ENCODE results near the gene NDUFAF8. TPM values are rescaled to one million over a fixed set of nuclear protein-coding genes. Genes with fewer than 3 reads are reported as not detected.

NDUFAF8 gene
- total RNA-seq, 1 donor from 2014 or later: 73.6 TPM

GRCh38 chr17:81234940-81235821, 3.9 kb upstream of the NDUFAF8 start:
- H3K36me3 Mint-ChIP-seq (ENCODE audit: low read depth): peaks cover 16% of the 10 kb centered on the region
- H3K27me3 Mint-ChIP-seq: no peaks in the 10 kb centered on the region
- intact Hi-C loops (cut with micrococcal nuclease): no loop called here
- H3K4me1 Mint-ChIP-seq: peaks cover 14% of the 10 kb centered on the region
- no peak for DNase-seq
- H3K9me3 Mint-ChIP-seq: no peaks in the 10 kb centered on the region
- H3K27ac Mint-ChIP-seq: no peak overlapping the region
- H3K4me3 Mint-ChIP-seq: no peak overlapping the region

GRCh38 chr17:81235822-81236740, 3.0 kb upstream of the NDUFAF8 start:
- no peak overlapping the region for H3K4me3 Mint-ChIP-seq

GRCh38 chr17:81236784-81237183, 2.3 kb upstream of the NDUFAF8 start:
- Mint-ChIP-seq H3K27me3 (no peaks in the 10 kb centered on the region), H3K4me1 (peaks cover 20% of the 10 kb centered on the region), H3K36me3 (ENCODE audit: low read depth) (peaks cover 23% of the 10 kb centered on the region), H3K9me3 (no peaks in the 10 kb centered on the region), H3K27ac (no peak overlapping the region), H3K4me3 (no peak overlapping the region)
- DNase-seq: no peak
- intact Hi-C loops (cut with micrococcal nuclease): no loop called here

More at GRCh38 chr17:81235822-81236740, 3.0 kb upstream of the NDUFAF8 start:
- intact Hi-C loops (cut with micrococcal nuclease): no loop called here
- Mint-ChIP-seq H3K4me1 (peaks cover 20% of the 10 kb centered on the region), H3K36me3 (ENCODE audit: low read depth) (peaks cover 18% of the 10 kb centered on the region), H3K27ac (no peak overlapping the region), H3K27me3 (no peaks in the 10 kb centered on the region), H3K9me3 (no peaks in the 10 kb centered on the region)
- DNase-seq: no peak

- Mint-ChIP-seq H3K27ac (peak overlapping the region; percentile 41), H3K36me3 (ENCODE audit: low read depth) (peaks cover 28% of the 10 kb centered on the region), H3K4me3 (peak overlapping the region; percentile 95), H3K9me3 (no peaks in the 10 kb centered on the region), H3K27me3 (no peaks in the 10 kb centered on the region), H3K4me1 (peaks cover 23% of the 10 kb centered on the region)
- intact Hi-C loops (cut with micrococcal nuclease): no loop called here
- DNase-seq: no peak
Observed at GRCh38 chr17:81237591-81238489, 1.3 kb upstream of the NDUFAF8 start.

- Mint-ChIP-seq H3K36me3 (ENCODE audit: low read depth) (peaks cover 28% of the 10 kb centered on the region), H3K4me1 (peaks cover 23% of the 10 kb centered on the region), H3K27me3 (no peaks in the 10 kb centered on the region), H3K4me3 (peak overlapping the region; percentile 95), H3K27ac (no peak overlapping the region), H3K9me3 (no peaks in the 10 kb centered on the region)
- intact Hi-C loops (cut with micrococcal nuclease): no loop called here
- DNase-seq: no peak
Observed at GRCh38 chr17:81238490-81238814, 666 bp upstream of the NDUFAF8 start.

GRCh38 chr17:81239714-81240555, 817 bp downstream of the NDUFAF8 start:
- Mint-ChIP-seq H3K4me1 (peaks cover 22% of the 10 kb centered on the region), H3K27ac (peak overlapping the region; percentile 97), H3K27me3 (no peaks in the 10 kb centered on the region), H3K36me3 (ENCODE audit: low read depth) (peaks cover 28% of the 10 kb centered on the region), H3K9me3 (no peaks in the 10 kb centered on the region), H3K4me3 (peak overlapping the region; percentile 95)
- peak; percentile 80 for DNase-seq
- intact Hi-C loops (cut with micrococcal nuclease): loop anchor here (1.0 to 10.0 kb wide), 4 partner anchors 17 to 313 kb away; no protein-coding TSS in a partner anchor

- Mint-ChIP-seq H3K27me3 (no peaks in the 10 kb centered on the region), H3K4me1 (peaks cover 22% of the 10 kb centered on the region), H3K36me3 (ENCODE audit: low read depth) (peaks cover 28% of the 10 kb centered on the region), H3K27ac (peak overlapping the region; percentile 72), H3K4me3 (peak overlapping the region; percentile 95), H3K9me3 (no peaks in the 10 kb centered on the region)
- intact Hi-C loops (cut with micrococcal nuclease): loop anchor here (1.0 to 10.0 kb wide), 3 partner anchors 98 to 216 kb away; no protein-coding TSS in a partner anchor
- DNase-seq: no peak
Observed at GRCh38 chr17:81240761-81241160, 1.6 kb downstream of the NDUFAF8 start.

- H3K27me3 Mint-ChIP-seq: no peaks in the 10 kb centered on the region
- H3K4me1 Mint-ChIP-seq: peaks cover 22% of the 10 kb centered on the region
- H3K9me3 Mint-ChIP-seq: no peaks in the 10 kb centered on the region
- intact Hi-C loops (cut with micrococcal nuclease): loop anchor here (1.0 to 10.0 kb wide), 3 partner anchors 99 to 216 kb away; no protein-coding TSS in a partner anchor
- peak overlapping the region; percentile 95 for H3K4me3 Mint-ChIP-seq
- H3K27ac Mint-ChIP-seq: no peak overlapping the region
- DNase-seq: no peak
- H3K36me3 Mint-ChIP-seq (ENCODE audit: low read depth): peaks cover 27% of the 10 kb centered on the region
Observed at GRCh38 chr17:81241203-81241602, 2.1 kb downstream of the NDUFAF8 start.

- no peaks in the 10 kb centered on the region for H3K9me3 Mint-ChIP-seq
Observed at GRCh38 chr17:81241648-81242420, 2.7 kb downstream of the NDUFAF8 start.

GRCh38 chr17:81242421-81243332, 3.6 kb downstream of the NDUFAF8 start:
- Mint-ChIP-seq H3K4me1 (peaks cover 16% of the 10 kb centered on the region), H3K4me3 (no peak overlapping the region), H3K27ac (peak overlapping the region; percentile 71), H3K36me3 (ENCODE audit: low read depth) (peaks cover 28% of the 10 kb centered on the region), H3K9me3 (no peaks in the 10 kb centered on the region), H3K27me3 (no peaks in the 10 kb centered on the region)
- intact Hi-C loops (cut with micrococcal nuclease): loop anchor here (5.0 to 10.0 kb wide), 2 partner anchors 140 to 218 kb away; no protein-coding TSS in a partner anchor
- DNase-seq: no peak

More at GRCh38 chr17:81241648-81242420, 2.7 kb downstream of the NDUFAF8 start:
- peak overlapping the region; percentile 71 for H3K27ac Mint-ChIP-seq
- peaks cover 28% of the 10 kb centered on the region for H3K36me3 Mint-ChIP-seq (ENCODE audit: low read depth)
- peak overlapping the region; percentile 40 for H3K4me3 Mint-ChIP-seq
- intact Hi-C loops (cut with micrococcal nuclease): loop anchor here (1.0 to 10.0 kb wide), 3 partner anchors 100 to 217 kb away; no protein-coding TSS in a partner anchor
- no peaks in the 10 kb centered on the region for H3K27me3 Mint-ChIP-seq
- peak; percentile 88 for DNase-seq
- H3K4me1 Mint-ChIP-seq: peaks cover 22% of the 10 kb centered on the region

- H3K4me1 Mint-ChIP-seq: peaks cover 11% of the 10 kb centered on the region
- H3K27me3 Mint-ChIP-seq: no peaks in the 10 kb centered on the region
- H3K9me3 Mint-ChIP-seq: no peaks in the 10 kb centered on the region
- no peak overlapping the region for H3K4me3 Mint-ChIP-seq
- no peak overlapping the region for H3K27ac Mint-ChIP-seq
- intact Hi-C loops (cut with micrococcal nuclease): loop anchor here (5.0 to 10.0 kb wide), 2 partner anchors 141 to 218 kb away; no protein-coding TSS in a partner anchor
- H3K36me3 Mint-ChIP-seq (ENCODE audit: low read depth): peaks cover 28% of the 10 kb centered on the region
- no peak for DNase-seq
Observed at GRCh38 chr17:81243333-81243664, 4.2 kb downstream of the NDUFAF8 start.
